Right lung (tissue), 5 donors: Measurements from ENCODE around the gene HES7. TPM values are rescaled to one million over a fixed set of nuclear protein-coding genes. Genes with fewer than 3 reads are reported as not detected.
"Not testable (repeated sequence)": the region's sequence is repeated elsewhere in the genome, so short reads cannot be mapped to it uniquely, and the experiment has no call there.

Source experiments
- DNase-seq, 2 donors: peaks; one replicate each; pipeline ENCODE4 v3.0.0-alpha.2; 2013
- polyA plus RNA-seq, 5 donors: library from polyadenylated mRNA; unstranded; fragments of 120-200 nt; gene quantifications; one replicate each; pipeline versions ENCODE4 v1.2.1 to v1.2.3, GENCODE V29; 2013; ENCODE audit warnings: inconsistent platforms in 1 of 5, low replicate concordance in 1 of 5; ENCODE audit not compliant: insufficient read length in 5 of 5, insufficient read depth in 1 of 5

Gene HES7
- polyA plus RNA-seq, 5 donors: 0.22 TPM; not detected in 4

DNA sequence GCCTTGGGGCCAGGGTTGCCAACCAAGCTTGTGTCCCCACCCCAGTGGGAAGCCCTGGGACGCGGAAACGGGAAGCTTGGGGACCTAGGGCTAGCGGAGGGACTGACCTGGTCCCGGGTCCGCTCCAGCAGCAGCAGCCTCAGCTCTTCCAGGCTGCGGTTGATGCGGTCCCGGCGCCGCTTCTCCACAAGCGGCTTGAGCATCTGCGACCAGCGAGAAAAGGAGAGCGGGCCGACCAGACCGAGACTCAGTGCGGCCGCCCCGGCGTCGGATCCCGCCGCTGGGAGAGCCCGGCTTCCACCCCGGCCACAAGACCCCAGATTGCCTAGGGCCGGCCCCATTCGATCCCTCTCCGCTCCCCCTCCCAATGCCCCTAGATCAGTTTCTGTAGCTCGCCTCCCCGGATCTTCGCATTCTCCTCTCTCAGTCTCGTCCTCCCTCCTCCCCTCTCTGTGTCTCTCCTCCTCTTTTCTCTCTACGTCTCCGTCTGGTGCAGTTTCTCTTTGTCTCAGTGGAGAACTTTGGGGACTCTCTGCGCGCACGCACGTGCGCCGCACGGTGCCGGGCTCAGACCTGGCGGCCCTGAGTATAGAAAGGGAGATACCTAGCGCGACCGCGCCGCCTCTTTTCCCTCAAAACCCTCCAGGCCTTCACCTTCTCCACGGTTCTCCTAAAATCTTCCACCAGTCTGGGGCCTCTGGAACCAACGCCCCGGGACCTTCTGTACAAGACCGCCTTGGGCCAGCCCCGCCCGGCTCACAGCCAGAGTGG, 797 bp downstream of the HES7 start:
- DNase-seq: peak in 1 of 2 donors; percentile 15

DNA sequence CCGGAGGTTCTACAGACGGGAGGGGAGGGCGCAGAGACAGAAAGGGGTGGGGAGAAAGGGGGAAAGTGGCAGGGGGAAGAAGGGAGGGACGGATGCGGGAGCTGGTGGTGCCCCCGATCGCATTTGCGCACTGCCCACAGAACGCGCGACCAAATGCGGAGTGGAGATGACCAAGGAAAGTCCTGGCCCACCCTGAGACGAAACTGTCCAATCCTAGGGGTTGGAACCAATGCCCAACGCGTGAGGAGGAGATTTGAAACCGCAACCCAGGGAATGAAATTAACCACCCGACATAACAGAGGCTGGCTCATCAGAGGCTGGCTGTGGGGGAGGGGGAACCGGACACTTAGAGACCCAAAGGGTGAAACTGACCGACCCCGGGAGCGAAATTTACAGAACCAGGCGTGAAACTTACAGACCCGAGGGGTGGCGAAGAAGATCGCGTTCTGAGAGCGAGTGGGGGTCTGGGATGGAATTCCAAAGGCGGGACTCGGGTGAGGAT, 1.4 kb downstream of the HES7 start:
- no peak for DNase-seq

DNA sequence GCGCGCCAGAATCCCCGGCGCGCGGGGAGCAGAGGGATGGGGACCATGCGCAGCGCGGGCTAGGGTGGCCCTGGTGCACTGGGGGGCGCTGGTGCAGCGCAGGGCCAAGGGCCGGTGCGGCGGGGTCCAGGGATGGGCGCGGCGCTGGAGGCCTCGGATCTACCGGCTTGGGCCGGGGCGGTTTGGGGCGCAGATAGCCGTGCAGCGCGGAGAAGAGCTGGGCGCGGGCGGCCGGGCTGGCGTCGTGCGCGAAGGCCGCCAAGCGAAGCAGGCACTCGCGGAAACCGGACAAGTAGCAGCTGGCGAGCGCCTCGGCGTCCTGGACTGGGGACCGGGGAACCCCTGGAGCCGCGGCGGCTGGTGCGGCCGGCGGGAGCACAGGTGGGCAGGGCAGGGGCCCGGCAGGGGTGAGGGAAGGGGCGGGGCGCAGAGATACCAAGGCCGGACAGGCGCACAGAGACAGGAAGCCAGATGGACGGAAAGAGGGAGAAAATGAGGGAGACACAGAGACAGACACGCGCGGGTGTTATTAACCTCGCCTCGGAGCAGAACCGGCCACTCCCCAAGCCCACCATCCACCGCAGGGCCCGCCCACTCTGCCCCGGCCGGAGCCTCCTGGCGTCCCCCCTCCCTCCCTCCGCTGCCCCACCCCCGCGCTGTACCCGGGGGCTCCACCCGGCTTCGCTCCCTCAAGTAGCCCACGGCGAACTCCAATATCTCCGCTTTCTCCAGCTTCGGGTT, 2.1 kb downstream of the HES7 start:
- DNase-seq: peak in 1 of 2 donors; percentile 56

GRCh38 chr17:8121407-8121680, 2.6 kb downstream of the HES7 start:
- DNase-seq: no peak

DNA sequence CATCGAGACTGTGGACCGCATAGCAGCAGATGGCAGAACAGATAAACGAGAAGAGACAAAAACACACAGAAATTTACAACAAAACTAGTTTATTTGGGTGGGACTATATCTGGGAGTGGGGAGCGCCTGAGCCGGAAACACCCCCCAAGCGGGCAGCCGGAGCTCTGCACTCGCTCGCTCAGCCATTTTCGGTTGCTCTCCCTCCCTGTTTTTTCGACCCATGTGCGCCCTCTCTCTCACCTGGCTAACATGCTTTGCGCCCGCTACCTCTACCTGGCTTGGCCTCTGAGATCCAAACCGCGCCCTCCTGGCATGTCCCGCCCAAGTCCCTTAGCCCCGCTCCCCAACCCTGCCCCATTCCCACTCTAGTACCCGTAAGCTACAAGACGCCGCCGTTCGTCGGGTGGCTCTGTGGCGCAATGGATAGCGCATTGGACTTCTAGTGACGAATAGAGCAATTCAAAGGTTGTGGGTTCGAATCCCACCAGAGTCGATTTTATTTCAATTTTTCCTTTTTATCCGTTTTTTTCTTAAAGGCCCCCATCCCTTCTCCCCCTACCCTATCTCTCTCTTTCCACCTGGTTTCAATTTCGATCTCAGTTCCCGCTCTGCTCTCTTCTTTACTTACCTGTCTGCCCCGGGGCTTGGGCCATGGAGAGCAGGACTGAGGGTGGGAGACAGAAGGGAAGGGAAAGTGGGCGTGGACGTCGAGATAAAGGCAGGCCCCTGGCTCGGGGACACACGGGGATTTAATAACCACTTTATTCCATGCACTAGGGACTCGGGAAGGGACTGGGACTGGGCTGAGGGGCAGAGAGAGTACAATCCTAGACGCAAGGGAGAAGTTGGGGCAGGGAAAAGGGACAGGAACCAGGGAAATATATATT, 3.1 kb downstream of the HES7 start:
- DNase-seq: peak in 1 of 2 donors; percentile 39

- DNase-seq: peak; percentile 85 to 93
Observed at GRCh38 chr17:8119581-8120519, 4.1 kb downstream of the HES7 start.

DNA sequence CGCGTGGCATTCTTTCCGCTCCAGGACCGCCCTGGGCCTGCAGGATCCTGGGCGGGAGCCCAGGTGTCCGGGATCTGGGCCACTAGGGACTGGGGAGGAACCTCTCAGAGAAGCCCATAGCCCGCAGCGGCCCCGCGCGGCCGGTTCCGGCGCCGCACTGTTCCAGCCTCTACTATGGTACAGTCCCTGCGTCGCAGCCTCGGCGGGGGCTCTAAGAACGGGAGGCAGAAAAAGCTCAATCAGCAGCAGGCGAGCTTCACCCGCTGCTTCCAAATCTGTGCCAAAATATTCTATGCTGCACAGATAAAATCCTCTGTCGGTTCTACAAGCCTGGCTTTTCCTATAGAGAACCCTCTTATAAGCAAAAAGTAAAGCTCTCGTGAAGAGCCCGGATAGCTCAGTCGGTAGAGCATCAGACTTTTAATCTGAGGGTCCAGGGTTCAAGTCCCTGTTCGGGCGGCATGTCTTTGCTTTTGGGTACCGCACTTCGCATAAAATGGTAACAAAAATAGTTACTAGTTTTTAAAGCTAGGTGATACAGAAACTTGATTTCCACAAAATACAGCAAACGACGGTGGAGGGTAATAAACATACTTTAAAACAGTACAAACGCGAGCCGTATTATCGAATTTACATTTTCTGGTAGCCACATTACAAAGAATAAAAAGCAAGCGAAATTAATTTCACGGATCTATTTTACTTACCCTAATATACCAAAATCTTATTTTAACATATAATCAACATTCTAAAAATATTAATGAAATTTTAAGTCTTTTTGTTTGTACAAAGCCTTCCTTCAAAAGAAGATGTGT, 4.9 kb downstream of the HES7 start:
- peak; percentile 79 to 91 for DNase-seq

DNA sequence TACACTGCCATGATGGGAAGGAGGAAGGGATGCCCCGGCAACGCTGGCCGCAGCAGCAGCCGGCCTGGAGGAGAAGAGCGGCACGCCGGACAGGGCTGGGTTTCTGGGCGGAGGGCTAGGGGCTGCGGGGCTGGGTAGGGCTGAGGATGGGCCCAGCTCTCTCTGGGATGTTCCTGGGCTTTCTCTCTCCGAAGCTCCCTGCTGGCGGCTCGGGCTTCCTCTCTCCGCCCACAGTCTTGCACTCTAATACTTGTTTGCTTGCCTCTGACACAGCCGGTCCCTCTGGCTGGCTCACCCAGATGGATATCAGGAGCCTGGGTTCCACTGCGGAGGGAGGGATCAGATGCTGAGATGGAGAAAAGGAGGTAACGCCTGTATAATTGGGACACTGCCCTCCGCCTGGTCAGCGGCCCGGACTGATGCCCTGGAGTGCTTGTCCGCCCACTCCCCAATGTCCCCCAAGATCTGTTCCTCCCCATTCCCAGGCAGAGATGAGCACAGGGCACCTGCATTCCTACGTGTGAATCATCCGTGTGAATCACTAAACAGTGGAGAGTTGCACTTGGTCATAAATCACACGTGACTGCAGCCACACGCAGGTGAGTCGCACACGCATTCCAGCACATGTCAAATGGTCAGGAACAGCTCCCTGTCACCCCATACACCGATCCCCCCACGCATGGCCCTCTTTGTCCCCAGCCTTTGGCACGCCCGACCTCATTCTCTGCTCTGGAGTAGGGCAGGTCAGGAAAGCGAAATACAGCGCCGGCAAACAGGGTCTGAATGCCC, 5.7 kb downstream of the HES7 start, which contains the start of gene ALOXE3:
Gene ALOXE3 (minus strand): TSS at position 535 of the 789 bp plus-strand sequence. CDS start 524 bp downstream, at position 11.
- no peak for DNase-seq

DNA sequence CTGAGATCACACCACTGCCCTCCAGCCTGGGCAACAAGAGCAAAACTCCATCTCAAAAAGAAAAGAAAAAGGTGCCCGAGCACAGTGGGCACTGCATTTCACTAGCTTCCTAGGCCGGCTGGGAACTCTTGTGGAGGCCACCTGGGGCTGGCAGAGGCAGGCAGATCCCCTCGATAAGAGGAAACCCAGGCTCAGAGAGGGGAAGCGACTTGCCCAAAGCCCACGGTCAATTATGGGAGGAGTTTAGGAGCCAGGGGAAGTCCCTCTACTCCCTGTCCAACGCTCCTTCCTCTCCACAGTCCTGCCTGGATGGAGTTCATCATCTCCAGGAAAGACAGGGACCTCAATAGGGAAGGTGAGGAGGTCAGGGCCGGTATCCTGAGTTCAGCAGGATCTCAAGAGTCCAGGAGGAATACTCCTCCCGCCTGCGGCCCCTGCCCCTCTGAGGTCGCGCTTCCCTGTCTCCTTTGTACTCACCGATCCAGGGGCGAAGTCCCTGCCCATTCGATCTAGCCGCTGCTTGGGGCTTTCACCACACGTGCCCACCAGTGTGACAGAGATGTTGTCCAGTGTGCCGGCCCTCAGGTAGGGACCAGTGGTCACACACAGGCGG, 6.4 kb downstream of the HES7 start:
- DNase-seq: no peak

DNA sequence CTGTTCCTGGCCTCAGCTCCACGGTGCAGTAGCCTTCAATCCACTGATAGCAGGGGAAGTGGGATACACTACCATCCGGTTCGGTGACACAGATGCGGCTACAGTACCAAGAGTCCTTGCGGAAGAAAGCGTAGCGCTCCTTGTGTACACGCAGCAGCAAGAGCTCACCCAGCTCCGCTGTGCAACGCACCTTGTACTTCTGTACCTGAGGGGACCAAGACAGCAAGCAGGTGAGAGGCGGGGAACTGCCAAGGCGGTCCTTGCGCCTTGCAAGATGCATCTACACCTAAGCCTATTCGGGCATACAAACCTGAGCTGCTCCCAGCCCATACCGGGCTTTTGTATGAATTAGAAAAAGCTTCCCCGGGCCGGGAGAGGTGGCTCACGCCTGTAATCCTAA, 7.1 kb downstream of the HES7 start:
- no peak for DNase-seq

GRCh38 chr17:8110907-8111306, 13.0 kb downstream of the HES7 start:
- DNase-seq: no peak

DNA sequence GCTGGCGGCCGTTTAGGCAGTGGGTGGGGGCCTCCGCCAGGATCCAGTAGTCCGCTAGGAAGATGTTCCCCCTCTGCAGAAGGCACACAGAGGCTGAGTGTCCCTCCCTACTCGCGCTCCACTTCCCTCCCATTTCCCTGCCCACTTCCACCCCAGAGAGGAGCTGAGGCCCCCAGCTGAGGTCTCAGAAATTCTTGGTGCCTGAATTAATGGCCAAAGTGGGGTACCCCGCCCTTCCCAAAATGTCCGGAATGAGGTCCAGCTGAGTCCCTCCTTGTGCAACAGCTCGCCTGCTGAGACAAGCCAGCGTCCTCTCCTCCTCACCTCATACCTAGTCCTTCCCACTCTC, 13.5 kb downstream of the HES7 start:
- DNase-seq: no peak

DNA sequence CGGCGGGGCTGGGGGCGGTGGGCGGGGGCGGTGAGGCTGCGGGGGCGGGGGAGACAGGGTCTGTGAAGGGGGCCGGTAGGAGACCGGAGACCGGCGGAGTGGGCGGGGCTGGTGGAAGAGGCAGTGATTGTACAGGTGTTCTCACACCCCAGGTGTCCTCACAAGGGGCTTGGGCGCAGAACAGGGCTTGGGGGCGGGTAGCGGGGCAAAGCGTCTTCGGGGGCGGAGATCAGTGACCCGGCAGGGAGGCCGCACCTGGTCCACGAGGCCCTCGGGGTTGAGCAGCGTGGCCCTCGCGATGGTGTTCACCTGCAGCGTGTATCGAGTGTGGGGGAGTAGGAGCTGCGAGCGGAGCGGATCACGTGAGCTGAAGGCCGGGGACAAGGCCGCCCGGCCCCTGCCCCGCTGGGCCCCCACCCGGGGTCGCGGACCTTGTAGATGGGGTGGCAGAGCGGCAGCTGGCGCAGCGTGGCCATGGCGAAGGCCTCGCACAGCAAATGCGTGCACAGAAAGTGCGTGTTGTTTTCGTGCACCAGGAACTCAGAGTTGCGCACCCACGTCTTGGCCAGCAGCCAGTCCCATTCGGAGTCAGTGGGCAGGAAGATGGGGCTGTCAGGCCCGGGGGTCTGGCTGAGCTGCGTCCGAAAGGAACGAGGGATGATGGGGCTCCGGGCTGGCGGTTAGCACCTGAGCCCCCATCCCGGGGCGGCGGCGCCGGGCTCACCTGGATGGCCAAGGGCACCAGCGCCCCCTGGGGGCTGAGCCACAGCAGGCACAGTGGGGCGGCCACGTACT, 14.0 kb downstream of the HES7 start:
- peak; percentile 20 to 31 for DNase-seq

- no peak for DNase-seq
Observed at GRCh38 chr17:8108972-8109660, 14.8 kb downstream of the HES7 start.

GRCh38 chr17:8106980-8107379, 16.9 kb downstream of the HES7 start:
- DNase-seq: not testable (repeated sequence)

- DNase-seq: no peak
Observed at GRCh38 chr17:8105957-8106398, 17.9 kb downstream of the HES7 start.

GRCh38 chr17:8104911-8105310, 19.0 kb downstream of the HES7 start:
- DNase-seq: no peak
